Measurements from ENCODE around the gene ELF3.
A peak's percentile ranks its signal among the peaks of the same experiment; 100 is the strongest.
"Not testable (repeated sequence)": the region's sequence is repeated elsewhere in the genome, so short reads cannot be mapped to it uniquely, and the experiment has no call there.

The ELF3 gene

DNA sequence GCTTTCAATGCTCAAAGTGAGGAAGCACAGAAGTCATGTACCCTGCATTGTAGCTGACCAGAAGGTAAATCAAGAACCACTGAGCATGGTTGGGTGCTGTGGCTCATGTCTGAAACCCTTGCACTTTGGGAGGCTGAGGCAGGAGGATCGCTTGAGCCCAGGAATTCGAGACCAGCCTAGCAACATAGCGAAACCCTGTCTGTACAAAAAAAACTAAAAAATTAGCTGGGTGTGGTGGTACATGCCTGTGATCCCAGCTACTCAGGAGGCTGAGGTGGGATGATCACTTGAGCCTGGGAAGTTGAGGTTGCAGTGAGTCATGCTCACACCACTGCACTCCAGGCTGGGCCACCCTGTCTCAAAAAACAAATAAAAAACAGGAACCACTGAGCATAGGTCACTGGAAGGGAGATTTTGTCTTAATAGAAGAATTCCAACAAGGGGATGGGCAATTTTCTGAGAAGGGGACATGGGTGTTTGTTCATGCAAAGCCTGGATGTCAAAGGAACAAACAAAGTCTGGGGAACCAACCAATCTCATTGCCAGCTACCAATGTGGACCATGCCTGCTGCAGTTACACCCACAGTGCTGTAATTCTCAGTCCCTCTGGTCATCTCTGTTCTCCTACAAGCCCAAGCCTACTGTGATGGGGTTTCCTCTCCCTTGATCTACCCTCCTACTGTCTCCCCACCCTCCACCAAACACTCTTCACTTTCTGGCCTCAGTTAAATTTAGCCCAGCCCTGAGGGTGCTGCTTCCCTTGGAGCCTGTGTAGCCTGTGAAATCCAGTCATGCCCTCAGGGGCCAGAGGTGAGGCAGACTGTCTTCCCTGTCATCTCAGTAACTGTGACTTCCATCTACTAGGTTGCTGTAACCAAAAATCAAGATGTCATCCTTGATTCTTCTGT lies 47.9 kb downstream of the ELF3 start:
- DNase-seq: peak in 1 of 2 experiments; percentile 16
- TF ChIP-seq GATA1 (IDR thresholded peaks at IDR 0.05; ENCODE audit: low read depth, low read length) (no peak), POLR2A (IDR thresholded peaks at IDR 0.05; ENCODE audit: low read length) (no peak)

DNA sequence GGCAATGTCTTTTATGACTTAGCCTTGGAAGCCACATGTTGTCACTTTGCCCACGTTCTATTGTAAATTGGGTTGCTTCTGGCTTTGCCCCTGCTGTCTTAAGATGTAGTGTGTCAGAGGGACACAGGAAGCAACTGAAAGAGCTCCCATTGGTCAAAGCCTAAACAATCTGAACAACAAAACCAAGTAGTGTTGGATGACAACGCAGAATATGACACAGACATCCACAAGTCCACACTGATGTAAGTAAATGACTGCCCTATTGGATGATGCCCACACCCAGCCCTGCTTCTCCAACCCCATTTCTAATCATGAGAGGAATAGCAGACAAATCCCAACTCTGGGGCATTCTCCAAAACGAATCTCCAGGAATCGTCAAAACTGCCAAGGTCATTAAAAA lies 50.7 kb downstream of the ELF3 start:
- no peak for DNase-seq
- TF ChIP-seq GATA1 (IDR thresholded peaks at IDR 0.05; ENCODE audit: low read depth, low read length) (no peak), POLR2A (IDR thresholded peaks at IDR 0.05; ENCODE audit: low read length) (no peak)

DNA sequence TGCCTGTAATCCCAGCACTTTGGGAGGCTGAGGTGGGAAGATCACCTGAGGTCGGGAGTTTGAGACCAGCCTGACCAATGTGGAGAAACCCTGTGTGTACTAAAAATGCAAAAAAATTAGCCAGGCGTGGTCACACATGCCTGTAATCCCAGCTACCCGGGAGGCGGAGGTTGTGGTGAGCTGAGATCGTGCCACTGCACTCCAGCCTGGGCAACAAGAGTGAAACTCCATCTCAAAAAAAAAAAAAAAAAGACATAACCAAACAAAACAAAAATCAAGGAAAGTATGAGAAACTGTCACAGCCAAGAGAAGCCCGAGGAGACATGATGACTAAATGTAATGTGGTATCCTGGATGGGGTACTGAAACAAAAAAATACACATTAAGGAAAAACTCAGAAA lies 51.4 kb downstream of the ELF3 start:
- DNase-seq: not testable (repeated sequence)

DNA sequence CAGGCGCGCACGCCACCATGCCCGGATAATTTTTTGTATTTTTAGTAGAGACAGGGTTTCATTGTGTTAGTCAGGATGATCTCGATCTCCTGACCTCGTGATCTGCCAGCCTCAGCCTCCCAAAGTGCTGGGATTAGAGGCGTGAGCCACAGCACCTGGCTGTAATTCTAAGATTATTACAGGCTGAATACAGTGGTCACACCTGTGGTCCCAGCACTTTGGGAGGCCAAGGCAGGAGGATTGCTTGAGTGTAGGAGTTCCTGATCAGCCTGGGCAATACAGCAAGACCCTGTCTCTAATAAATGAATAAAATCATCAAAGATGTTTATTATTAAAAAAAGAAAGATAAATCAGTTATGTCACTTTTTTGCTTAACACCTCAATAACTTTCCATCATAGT lies 52.2 kb downstream of the ELF3 start:
- not testable (repeated sequence) for DNase-seq

GRCh38 chr1:202063093-202063492 lies 52.7 kb downstream of the ELF3 start:
- TF ChIP-seq GATA1 (IDR thresholded peaks at IDR 0.05; ENCODE audit: low read depth, low read length): no peak
- no peak for TF ChIP-seq POLR2A (IDR thresholded peaks at IDR 0.05; ENCODE audit: low read length)
- DNase-seq: no peak

DNA sequence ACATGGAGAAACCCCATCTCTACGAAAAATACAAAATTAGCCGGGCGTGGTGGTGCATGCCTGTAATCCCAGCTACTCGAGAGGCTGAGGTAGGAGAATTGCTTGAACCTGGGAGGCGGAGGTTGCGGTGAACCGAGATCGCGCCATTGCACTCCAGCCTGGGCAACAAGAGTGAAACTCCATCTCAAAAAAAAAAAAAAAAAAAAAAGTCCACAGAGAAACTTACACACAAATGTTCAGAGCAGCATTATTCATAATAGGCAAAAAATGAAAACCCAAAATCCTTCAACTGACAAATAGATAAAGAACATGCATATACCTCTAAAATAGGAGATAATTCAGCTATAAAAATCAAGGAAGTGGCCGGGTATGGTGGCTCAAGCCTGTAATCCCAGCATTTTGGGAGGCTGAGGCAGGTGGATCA lies 54.5 kb downstream of the ELF3 start:
- DNase-seq: not testable (repeated sequence)

Measured in erythroblast (primary cell).